GM19372 (cell line): ENCODE data around the gene AKNAD1.

Source experiments
- ATAC-seq: cut with Tn5 transposase; IDR thresholded peaks from one replicate; pipeline ENCODE4 v1.9.1; 2021; ENCODE audit warnings: mild to moderate bottlenecking, low read depth, moderate library complexity; ENCODE audit not compliant: unreplicated experiment

The AKNAD1 gene

GRCh38 chr1:108831225-108831624, 25.7 kb downstream of the AKNAD1 start:
- ATAC-seq = no peak

- ATAC-seq = no peak
Observed at GRCh38 chr1:108830119-108831008, 26.5 kb downstream of the AKNAD1 start.

GRCh38 chr1:108829498-108829916, 27.4 kb downstream of the AKNAD1 start:
- ATAC-seq = no peak

GRCh38 chr1:108828074-108828961, 28.6 kb downstream of the AKNAD1 start:
- ATAC-seq = no peak

DNA sequence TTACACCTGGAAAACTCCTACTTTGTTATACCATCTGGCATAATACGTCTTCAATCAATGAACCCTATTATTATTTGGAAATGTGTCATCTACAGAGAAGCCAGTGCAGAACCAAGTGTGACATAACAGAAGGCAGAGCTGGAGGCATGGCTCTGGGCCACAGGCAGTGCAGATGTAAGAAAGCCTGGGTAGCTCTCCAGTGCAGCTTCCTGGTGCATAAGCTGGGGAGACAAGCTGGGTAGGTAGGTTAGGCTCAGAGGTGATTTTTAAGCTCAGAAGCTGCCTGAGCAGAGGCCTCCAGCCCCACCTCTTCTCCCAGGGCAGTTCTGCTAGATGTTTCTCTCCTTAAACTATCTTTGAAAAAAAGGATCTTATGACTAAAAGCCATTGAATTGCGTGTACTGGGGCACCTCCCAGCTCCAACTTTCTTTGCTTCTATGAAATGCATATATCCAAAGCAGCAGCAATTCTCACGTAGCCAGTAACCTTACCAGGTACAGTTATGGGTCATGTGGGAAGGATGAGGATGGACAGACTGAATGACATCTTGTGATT, 30.7 kb downstream of the AKNAD1 start:
- ATAC-seq = no peak

DNA sequence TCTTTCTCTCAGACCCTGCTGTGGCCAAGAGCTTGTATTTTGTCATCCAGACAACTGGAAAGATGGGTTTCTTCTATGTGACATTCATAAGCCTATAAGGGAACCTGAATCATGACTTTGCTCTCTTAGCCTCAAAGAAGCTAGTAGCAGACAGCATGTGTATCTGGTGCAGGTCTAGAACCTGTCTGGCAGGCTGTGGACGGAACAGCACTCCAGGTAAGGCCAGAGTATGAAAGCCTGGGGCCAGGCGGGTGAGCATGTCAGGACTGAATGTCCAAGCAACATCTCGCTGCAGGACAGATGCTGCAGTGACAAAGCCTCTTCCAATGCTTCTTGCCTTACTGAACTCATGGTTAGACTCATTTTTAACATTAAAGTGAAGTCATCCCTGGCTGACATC, 32.8 kb downstream of the AKNAD1 start:
- no peak for ATAC-seq

- no peak for ATAC-seq
Observed at GRCh38 chr1:108823632-108824031, 33.3 kb downstream of the AKNAD1 start.

DNA sequence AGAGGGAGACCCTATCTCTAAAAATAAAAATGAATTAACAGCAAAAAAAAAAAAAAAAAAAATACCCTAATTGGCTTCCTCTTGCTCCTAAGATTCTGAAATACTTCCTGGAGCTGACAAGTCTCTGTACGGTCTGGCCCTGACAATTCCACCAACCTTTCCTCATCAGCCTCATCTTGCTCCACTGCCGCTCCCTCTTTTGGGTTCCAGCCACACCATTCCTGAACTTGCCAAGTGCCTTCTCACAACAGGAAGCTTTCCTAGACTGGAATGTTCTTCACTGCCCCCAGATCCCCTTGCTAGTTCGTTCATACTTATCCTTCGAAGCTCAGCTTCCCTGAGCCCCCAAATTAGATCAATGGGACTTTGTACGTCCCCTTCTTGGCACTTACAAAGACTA, 37.0 kb downstream of the AKNAD1 start:
- no peak for ATAC-seq

- no peak for ATAC-seq
Observed at GRCh38 chr1:108817811-108818210, 39.1 kb downstream of the AKNAD1 start.

GRCh38 chr1:108817016-108817415, 39.9 kb downstream of the AKNAD1 start:
- no peak for ATAC-seq

DNA sequence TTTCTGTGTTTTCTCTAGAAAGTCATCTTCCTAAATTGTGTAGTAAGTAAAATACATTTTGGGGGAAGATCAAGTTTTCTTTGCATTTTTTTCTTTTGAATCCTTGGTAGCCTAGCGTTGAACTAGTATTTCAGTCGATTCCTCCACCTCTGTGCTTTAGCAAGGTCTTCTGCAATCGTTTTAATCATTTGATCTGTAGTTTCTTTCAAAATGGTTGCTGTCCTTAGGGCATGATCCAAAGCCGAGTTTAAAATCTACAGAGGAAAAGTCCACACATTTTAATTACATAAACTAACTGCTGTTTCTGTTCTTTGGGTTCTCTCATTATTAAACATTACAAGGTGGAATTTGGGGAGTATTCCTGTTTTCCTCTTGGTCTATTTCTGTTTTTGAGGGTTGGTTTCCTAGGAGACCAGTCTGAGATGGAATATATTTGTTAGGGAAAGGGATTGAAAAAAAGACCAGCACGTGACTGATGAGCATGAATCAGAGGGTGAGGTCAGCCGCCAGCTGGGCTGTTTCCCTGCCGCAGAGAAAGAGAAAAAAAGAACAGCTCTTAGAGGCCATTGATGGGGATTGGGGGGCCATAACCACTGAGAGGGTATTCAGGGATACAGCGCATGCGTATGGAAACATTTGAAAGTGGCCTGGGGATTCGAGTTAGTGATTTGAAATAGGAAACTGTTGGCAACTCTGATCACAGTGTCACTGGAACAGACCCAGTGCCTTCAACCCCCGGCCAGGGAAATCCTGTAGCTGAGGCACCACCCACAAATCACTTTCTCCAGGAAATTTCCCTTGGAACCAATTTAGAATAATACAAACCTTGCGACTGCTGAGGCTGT, 40.6 kb downstream of the AKNAD1 start:
- no peak for ATAC-seq

- ATAC-seq = no peak
Observed at GRCh38 chr1:108815566-108815965, 41.3 kb downstream of the AKNAD1 start.

GRCh38 chr1:108814343-108815125, 42.4 kb downstream of the AKNAD1 start:
- ATAC-seq = no peak

DNA sequence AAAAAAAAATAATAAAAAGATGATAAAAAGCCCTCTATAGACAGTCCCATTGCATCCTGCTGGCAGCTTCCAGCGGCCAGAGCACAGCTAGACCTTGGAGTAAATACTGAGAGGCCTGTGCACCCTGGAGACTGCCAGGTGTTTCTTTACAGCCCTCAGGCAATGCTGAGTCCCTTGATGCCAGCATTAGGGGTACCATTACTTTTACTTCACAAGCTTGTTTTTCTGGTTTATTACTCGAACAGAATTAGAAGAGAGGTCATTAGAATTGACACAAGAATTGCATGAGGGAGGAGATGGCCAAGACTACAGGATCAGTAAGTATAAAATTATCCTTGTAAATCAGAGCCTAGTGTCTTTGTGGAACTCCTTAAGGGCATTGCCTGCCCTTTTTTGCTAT, 43.6 kb downstream of the AKNAD1 start:
- no peak for ATAC-seq

- ATAC-seq = no peak
Observed at GRCh38 chr1:108811611-108812010, 45.3 kb downstream of the AKNAD1 start.

DNA sequence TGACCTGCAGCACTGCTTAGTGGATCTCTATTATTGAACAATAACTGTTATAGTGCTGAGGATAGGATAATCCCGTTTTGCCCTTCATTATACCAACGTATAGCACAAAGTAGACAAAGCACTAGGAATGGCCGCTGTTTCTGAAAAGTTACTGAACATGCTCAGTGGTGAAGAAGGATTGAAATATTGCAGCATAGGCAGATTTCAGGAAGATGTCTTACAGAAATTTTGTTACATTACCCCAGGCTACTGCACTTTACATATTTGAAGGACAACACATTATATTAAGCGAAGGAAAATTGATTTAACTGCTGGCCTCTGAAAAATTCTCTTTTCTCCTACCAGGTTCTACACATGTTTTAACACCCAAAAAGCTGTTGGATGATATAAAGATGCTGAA, 48.5 kb downstream of the AKNAD1 start:
- no peak for ATAC-seq

DNA sequence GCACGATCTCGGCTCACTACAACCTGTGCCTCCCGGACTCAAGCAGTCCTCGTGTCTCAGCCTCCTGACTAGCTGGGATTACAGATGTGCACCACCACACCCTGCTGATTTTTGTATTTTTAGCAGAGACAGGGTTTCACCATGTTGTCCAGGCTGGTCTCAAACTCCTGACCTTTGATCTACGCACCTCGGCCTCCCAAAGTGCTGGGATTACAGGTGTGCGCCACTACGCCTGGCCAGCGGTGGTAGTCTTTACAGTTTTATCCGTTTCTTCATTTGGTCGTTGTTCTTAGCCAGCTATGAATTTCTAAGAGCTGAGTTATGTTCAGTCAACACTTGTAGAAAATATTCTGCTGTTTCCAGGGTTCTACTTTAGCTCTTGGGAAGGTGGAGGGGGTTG, 53.3 kb downstream of the AKNAD1 start:
- ATAC-seq = no peak

DNA sequence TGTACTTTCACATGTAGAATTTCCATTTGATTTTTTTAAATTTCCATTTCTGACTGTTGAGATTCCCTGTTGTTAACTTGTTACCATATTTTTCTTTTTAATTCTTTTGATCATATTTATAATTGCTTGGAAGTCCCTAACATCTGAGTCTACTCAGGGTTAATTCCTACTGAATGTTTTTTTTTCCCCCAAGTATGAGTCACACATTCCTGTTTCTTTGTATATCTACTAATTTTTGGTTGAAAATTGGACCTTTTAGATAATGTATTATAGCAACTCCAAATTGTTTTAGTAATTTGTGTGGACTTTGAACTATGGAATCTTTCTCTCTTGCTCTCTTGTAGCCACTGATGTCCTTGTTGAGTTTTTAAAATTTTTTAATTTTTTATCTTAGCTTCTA, 55.8 kb downstream of the AKNAD1 start:
- no peak for ATAC-seq

DNA sequence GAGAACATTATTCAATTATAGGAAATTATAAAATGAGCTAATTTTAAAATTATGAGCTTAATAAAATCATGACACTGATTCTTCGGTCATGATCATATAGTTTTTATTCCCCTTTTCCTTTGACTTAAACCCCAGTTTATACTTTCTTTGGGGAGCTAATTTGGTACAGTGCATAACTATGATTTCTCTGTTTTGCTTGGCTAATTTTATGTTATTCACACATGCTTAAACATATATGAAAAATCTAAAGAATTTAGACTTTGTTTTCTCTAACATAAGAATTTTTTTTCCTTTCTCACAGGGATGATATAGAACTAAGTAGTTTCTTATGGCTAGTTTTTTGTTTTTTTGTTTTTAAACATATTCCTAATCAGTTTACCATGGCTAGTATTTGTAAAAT, 57.9 kb downstream of the AKNAD1 start:
- ATAC-seq = no peak

DNA sequence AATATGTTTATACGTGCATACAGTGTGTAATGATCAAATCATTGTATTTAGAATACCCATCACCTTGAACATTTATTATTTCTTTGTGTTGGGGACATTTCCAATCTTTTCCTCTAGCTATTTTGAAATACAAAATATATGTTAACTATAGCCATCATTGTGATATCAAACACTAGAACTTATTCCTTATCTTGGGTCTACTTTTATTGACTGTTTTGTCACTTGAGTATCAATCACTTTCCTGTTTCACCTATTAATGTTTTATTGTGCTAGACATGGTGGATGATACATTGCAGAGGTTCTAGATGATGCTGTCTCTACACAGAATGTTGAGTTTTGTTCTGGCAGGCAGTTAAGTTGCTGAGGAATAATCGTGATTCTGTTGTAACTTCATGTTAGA, 64.5 kb downstream of the AKNAD1 start:
- no peak for ATAC-seq
